ENCODE data around the gene SPRR2E. TPM values are rescaled to one million over a fixed set of nuclear protein-coding genes. Genes with fewer than 3 reads are reported as not detected.
"Not testable (repeated sequence)": the region's sequence is repeated elsewhere in the genome, so short reads cannot be mapped to it uniquely, and the experiment has no call there.

SPRR2E gene
- total RNA-seq = not detected

DNA sequence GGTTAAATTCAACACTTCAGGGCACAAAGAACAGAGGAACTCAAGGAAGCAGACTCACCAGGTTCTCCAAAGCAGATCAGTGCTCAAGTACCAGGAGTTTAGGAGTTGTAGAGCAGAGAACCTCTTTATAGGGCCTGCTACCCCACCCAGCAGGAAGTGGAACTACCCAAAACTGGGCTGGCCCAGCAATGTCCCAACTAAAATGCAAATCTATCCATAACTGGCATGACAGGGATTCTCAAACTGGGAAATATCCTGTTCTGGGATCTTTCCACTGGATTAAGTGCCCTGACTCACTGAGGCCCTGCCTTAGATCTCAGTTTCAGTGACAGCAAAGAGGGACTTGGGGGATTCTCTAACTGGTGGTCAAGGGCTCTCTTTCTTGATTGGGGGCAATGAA, at the start of gene SPRR2E:
TSS of gene SPRR2E (minus strand) at position 101 of the 400 bp plus-strand sequence. CDS start 775 bp downstream, outside the sequence.
- Histone ChIP-seq H3K4me1 (no peaks in the 10 kb centered on the region), H3K27me3 (no peaks in the 10 kb centered on the region), H3K4me3 (no peak within 1 kb of the TSS), H3K9me3 (no peaks in the 10 kb centered on the region), H3K27ac (no peak within 1 kb of the TSS), H3K36me3 (no peaks in the 10 kb centered on the region)
- TF ChIP-seq POLR2A (IDR thresholded peaks at IDR 0.05) (no peak), EP300 (IDR thresholded peaks at IDR 0.05) (no peak)
- TF ChIP-seq, protein P1, sequence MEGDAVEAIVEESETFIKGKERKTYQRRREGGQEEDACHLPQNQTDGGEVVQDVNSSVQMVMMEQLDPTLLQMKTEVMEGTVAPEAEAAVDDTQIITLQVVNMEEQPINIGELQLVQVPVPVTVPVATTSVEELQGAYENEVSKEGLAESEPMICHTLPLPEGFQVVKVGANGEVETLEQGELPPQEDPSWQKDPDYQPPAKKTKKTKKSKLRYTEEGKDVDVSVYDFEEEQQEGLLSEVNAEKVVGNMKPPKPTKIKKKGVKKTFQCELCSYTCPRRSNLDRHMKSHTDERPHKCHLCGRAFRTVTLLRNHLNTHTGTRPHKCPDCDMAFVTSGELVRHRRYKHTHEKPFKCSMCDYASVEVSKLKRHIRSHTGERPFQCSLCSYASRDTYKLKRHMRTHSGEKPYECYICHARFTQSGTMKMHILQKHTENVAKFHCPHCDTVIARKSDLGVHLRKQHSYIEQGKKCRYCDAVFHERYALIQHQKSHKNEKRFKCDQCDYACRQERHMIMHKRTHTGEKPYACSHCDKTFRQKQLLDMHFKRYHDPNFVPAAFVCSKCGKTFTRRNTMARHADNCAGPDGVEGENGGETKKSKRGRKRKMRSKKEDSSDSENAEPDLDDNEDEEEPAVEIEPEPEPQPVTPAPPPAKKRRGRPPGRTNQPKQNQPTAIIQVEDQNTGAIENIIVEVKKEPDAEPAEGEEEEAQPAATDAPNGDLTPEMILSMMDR (IDR thresholded peaks at IDR 0.05) = no peak
- no peak for DNase-seq (ENCODE audit: low spot score in 2 of 2)

DNA sequence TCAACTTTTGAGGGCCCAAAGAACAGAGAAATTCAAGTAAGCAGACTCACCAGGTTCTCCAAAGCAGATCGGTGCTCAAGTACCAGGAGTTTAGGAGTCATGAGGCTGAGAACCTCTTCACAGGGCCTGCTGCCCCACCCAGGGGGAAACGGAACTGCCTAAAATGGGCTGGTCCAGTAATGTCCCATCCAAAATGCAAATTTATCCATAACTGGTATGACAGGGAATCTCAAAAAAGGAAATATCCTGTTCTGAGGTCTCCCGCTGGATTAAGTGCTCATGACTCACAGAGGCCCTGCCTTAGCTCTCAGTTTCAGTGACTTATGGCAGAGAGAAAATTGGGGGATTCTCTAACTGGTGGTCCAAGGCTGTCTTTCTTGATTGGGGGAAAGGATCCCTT, 47.1 kb upstream of the SPRR2E start:
- 91 to 93% methylated on average over 3 of the region's 3 CpGs for WGBS, 2 donors
- Histone ChIP-seq H3K4me3 (no peak overlapping the region), H3K4me1 (no peaks in the 10 kb centered on the region), H3K27ac (no peak overlapping the region), H3K27me3 (no peaks in the 10 kb centered on the region), H3K36me3 (no peaks in the 10 kb centered on the region), H3K9me3 (no peaks in the 10 kb centered on the region)
- DNase-seq (ENCODE audit: low spot score in 2 of 2) = no peak
- TF ChIP-seq POLR2A (IDR thresholded peaks at IDR 0.05) (no peak), EP300 (IDR thresholded peaks at IDR 0.05) (no peak)
- TF ChIP-seq, protein P1 (IDR thresholded peaks at IDR 0.05) = no peak

DNA sequence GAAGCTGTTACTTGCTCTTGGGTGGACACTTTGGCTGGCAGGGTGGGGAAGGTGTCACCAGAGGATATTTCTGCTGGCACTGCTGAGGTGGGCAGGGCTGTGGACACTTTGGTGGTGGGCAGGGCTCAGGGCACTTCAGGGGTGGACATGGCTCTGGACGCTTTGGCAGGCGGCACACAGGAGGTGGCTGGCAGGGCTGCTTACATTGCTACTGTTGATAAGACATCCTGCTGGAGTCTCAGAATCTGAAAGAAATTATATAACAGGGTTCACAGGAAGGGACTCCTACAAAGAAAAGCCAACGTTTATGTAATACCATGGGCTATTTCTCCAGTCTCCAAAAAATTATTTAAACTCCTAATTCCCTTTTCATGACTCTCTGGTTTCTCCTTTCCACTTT, 46.2 kb upstream of the SPRR2E start:
- Histone ChIP-seq H3K36me3 (no peaks in the 10 kb centered on the region), H3K27me3 (no peaks in the 10 kb centered on the region), H3K9me3 (no peaks in the 10 kb centered on the region), H3K4me1 (no peaks in the 10 kb centered on the region), H3K4me3 (no peak overlapping the region), H3K27ac (no peak overlapping the region)
- DNase-seq (ENCODE audit: low spot score in 2 of 2) = no peak
- 77 to 81% methylated on average over 3 of the region's 3 CpGs for WGBS, 2 donors
- TF ChIP-seq, protein P1 (IDR thresholded peaks at IDR 0.05) = no peak
- TF ChIP-seq EP300 (IDR thresholded peaks at IDR 0.05) (no peak), POLR2A (IDR thresholded peaks at IDR 0.05) (no peak)

DNA sequence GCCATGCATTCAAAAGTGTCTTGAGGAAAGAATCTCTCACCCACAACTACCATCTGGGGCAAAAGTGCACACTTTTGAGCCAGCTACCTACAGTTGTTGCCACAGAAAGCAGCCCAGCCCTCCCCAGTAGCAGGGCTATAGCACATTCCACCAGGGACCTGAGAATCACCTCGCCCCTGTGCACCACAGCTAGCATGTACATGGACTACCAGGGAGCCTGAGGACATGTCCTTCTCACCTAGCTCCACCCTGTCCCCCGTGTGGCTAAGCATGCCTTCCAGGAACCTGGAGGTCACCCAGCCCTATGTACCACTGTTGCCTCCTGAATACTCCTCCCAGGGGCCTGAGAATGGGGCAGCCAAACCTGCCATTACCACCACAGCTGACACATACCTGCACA, 39.4 kb upstream of the SPRR2E start:
- DNase-seq (ENCODE audit: low spot score in 2 of 2) = no peak
- Histone ChIP-seq H3K4me1 (no peaks in the 10 kb centered on the region), H3K27ac (no peak overlapping the region), H3K9me3 (no peaks in the 10 kb centered on the region), H3K36me3 (no peaks in the 10 kb centered on the region), H3K27me3 (no peaks in the 10 kb centered on the region), H3K4me3 (no peak overlapping the region)
- TF ChIP-seq, protein P1 (IDR thresholded peaks at IDR 0.05) = no peak
- TF ChIP-seq EP300 (IDR thresholded peaks at IDR 0.05) (no peak), POLR2A (IDR thresholded peaks at IDR 0.05) (no peak)
- WGBS, 2 donors = 76 to 83% methylated on average over 1 to 2 of the region's 2 CpGs

DNA sequence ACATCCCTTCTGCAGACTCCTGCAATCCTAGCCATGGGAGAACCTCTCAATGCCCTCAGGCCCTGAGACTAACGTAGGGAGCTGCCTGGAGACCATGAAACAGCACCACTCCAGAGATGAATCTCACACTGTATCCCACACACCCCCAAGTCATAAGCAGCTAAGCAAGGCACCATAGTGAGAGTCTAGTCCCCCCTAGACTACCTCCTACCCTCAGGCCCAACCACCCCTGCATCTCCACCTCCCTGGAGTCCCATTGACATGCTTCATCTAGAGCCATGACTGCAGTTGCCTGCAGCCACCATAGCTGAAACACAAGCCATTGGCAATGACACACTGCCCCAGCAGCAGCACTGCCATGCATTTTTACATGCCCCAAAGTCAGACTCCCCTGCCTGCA, 38.9 kb upstream of the SPRR2E start:
- Histone ChIP-seq H3K4me3 (no peak overlapping the region), H3K27ac (no peak overlapping the region), H3K4me1 (no peaks in the 10 kb centered on the region), H3K9me3 (no peaks in the 10 kb centered on the region), H3K36me3 (no peaks in the 10 kb centered on the region), H3K27me3 (no peaks in the 10 kb centered on the region)
- WGBS, 2 donors = 82 to 91% methylated on average over 1 of the region's 1 CpG
- no peak for DNase-seq (ENCODE audit: low spot score in 2 of 2)
- no peak for TF ChIP-seq EP300 (IDR thresholded peaks at IDR 0.05)
- TF ChIP-seq, protein P1 (IDR thresholded peaks at IDR 0.05) = no peak
- TF ChIP-seq POLR2A (IDR thresholded peaks at IDR 0.05) = no peak

DNA sequence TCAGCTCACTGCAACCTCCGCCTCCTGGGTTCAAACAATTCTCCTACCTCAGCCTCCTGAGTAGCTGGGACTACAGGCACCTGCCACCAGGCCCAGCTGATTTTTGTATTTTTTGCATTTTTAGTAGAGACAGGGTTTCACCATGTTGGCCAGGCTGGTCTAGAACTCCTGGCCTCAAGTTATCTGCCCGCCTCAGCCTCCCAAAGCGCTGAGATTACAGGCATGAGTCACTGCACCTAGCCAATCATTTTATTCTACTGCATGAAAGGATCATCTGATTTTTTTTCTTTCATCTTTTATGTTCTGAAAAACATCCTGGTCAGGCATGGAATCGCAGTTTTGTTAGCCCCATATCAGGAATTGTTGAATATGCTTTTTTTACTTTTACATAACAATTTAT, 34.4 kb upstream of the SPRR2E start:
- not testable (repeated sequence) for H3K4me3 ChIP-seq; H3K36me3 ChIP-seq; DNase-seq (ENCODE audit: low spot score in 2 of 2); H3K27ac ChIP-seq; H3K4me1 ChIP-seq; H3K27me3 ChIP-seq
- peaks cover 0 to 21% (median 4%) of the 10 kb centered on the region in 4 donors for H3K9me3 ChIP-seq
- 92 to 95% methylated on average over 4 of the region's 4 CpGs for WGBS, 2 donors

Measured in tibial nerve (tissue), 4 donors.